ENCODE measurements around the gene EIF4ENIF1. TPM values are rescaled to one million over a fixed set of nuclear protein-coding genes. Genes with fewer than 3 reads are reported as not detected.
"Not testable (repeated sequence)": the region's sequence is repeated elsewhere in the genome, so short reads cannot be mapped to it uniquely, and the experiment has no call there.

Gene EIF4ENIF1
- total RNA-seq, 1 donor: 13.4 TPM

GRCh38 chr22:31496735-31497146, 7.1 kb upstream of the EIF4ENIF1 start:
- TF ChIP-seq, protein P1, sequence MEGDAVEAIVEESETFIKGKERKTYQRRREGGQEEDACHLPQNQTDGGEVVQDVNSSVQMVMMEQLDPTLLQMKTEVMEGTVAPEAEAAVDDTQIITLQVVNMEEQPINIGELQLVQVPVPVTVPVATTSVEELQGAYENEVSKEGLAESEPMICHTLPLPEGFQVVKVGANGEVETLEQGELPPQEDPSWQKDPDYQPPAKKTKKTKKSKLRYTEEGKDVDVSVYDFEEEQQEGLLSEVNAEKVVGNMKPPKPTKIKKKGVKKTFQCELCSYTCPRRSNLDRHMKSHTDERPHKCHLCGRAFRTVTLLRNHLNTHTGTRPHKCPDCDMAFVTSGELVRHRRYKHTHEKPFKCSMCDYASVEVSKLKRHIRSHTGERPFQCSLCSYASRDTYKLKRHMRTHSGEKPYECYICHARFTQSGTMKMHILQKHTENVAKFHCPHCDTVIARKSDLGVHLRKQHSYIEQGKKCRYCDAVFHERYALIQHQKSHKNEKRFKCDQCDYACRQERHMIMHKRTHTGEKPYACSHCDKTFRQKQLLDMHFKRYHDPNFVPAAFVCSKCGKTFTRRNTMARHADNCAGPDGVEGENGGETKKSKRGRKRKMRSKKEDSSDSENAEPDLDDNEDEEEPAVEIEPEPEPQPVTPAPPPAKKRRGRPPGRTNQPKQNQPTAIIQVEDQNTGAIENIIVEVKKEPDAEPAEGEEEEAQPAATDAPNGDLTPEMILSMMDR (IDR thresholded peaks at IDR 0.05; ENCODE audit: extremely low read depth, low read depth, low read length): no peak
- peak overlapping the region; percentile 77 for H3K4me2 ChIP-seq (ENCODE audit: insufficient read depth, low read length)
- H3K79me2 ChIP-seq (ENCODE audit: insufficient read depth, low read length): peaks cover 21% of the 10 kb centered on the region
- no peaks in the 10 kb centered on the region for H4K20me1 ChIP-seq (ENCODE audit: insufficient read depth, low read length)
- DNase-seq (ENCODE audit: insufficient read length, low spot score, missing footprints): no peak
- peak overlapping the region; percentile 62 for H3K27ac ChIP-seq (ENCODE audit: low read depth, low read length)
- peak overlapping the region; percentile 98 for H3K4me3 ChIP-seq (ENCODE audit: insufficient read depth, low read length)
- H3K4me1 ChIP-seq (ENCODE audit: insufficient read depth, low read length): no peaks in the 10 kb centered on the region
- H2AFZ ChIP-seq (ENCODE audit: low read length): peak overlapping the region; percentile 99
- H3K27me3 ChIP-seq (ENCODE audit: insufficient read depth, low read length): no peaks in the 10 kb centered on the region
- H3K36me3 ChIP-seq (ENCODE audit: insufficient read depth, low read length): no peaks in the 10 kb centered on the region
- no peaks in the 10 kb centered on the region for H3K9me3 ChIP-seq (ENCODE audit: low read depth, low read length)

DNA sequence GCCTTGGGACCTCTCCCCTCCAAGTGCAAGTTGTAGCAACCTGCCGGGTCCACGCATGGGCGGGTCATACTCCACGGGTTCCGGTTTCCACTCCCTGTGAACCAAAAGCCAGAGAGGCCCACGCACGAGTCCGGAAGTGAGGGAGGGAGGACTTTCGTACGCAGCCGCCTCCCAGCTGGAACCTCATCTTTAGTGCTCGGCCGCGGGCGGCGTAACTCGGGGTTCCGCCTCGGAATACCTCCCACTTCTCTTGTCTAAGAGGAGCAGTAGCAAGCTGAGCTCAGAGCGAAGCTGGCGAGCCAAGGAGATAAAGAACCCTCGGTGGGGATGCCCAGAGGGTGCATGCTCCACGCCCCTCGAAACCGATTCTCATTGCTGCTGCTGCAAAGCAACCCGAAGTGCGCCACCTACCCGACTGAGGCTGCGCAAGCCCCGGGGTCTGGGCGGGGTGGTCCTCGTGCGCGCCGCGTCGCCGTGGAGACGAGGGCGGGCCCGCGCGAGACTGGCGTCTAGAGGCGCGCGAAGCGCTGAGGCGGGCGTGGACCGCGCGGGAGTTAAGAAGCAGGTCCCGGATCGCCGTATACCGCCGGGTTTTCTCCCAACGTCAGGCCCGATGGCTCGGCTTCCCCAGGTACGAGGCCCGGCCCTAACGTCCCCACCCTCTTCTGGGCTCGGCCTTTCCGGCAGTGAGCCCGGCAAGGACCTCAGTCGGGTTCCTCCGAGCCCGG, 6.5 kb upstream of the EIF4ENIF1 start, which contains the start of gene SFI1:
TSS of gene SFI1 (plus strand) at position 530 of the 728 bp plus-strand sequence. CDS start 11,749 bp downstream, outside the sequence.
- no peaks in the 10 kb centered on the region for H4K20me1 ChIP-seq (ENCODE audit: insufficient read depth, low read length)
- H3K4me3 ChIP-seq (ENCODE audit: insufficient read depth, low read length): peak within 1 kb of the TSS; percentile 98
- peak; percentile 98 for DNase-seq (ENCODE audit: insufficient read length, low spot score, missing footprints)
- H3K27me3 ChIP-seq (ENCODE audit: insufficient read depth, low read length): no peaks in the 10 kb centered on the region
- H3K27ac ChIP-seq (ENCODE audit: low read depth, low read length): peak within 1 kb of the TSS; percentile 62
- peaks cover 1% of the 10 kb centered on the region for H3K4me1 ChIP-seq (ENCODE audit: insufficient read depth, low read length)
- H3K4me2 ChIP-seq (ENCODE audit: insufficient read depth, low read length): peak within 1 kb of the TSS; percentile 77
- no peaks in the 10 kb centered on the region for H3K9me3 ChIP-seq (ENCODE audit: low read depth, low read length)
- TF ChIP-seq, protein P1 (IDR thresholded peaks at IDR 0.05; ENCODE audit: extremely low read depth, low read depth, low read length): peak; percentile 9
- peaks cover 25% of the 10 kb centered on the region for H3K79me2 ChIP-seq (ENCODE audit: insufficient read depth, low read length)
- peak within 1 kb of the TSS; percentile 99 for H2AFZ ChIP-seq (ENCODE audit: low read length)
- no peaks in the 10 kb centered on the region for H3K36me3 ChIP-seq (ENCODE audit: insufficient read depth, low read length)

DNA sequence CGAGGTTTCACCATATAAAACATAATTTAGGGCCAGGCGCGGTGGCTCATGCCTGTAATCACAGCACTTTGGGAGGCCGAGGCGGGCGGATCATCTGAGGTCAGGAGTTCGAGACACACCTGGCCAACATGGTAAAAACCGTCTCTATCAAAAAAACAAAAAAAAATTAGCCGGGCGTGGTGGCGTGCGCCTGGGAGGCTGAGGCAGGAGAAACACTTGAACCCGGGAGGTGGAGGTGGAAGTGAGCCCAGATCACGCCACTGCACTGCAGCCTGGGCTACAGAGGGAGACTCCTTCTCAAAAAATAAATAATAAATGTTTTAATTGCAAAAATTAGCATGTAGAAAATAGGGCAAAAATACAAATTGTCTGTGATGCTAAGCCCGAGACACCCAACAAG, 5.7 kb upstream of the EIF4ENIF1 start:
- H3K4me2 ChIP-seq (ENCODE audit: insufficient read depth, low read length): peak overlapping the region; percentile 77
- DNase-seq (ENCODE audit: insufficient read length, low spot score, missing footprints): no peak

GRCh38 chr22:31493355-31493754, 3.7 kb upstream of the EIF4ENIF1 start:
- H3K36me3 ChIP-seq (ENCODE audit: insufficient read depth, low read length); H4K20me1 ChIP-seq (ENCODE audit: insufficient read depth, low read length); H3K4me2 ChIP-seq (ENCODE audit: insufficient read depth, low read length); H3K4me3 ChIP-seq (ENCODE audit: insufficient read depth, low read length); H3K27me3 ChIP-seq (ENCODE audit: insufficient read depth, low read length); H3K27ac ChIP-seq (ENCODE audit: low read depth, low read length); H2AFZ ChIP-seq (ENCODE audit: low read length); DNase-seq (ENCODE audit: insufficient read length, low spot score, missing footprints); H3K9me3 ChIP-seq (ENCODE audit: low read depth, low read length): not testable (repeated sequence)
- Histone ChIP-seq H3K79me2 (ENCODE audit: insufficient read depth, low read length) (peaks cover 32% of the 10 kb centered on the region), H3K4me1 (ENCODE audit: insufficient read depth, low read length) (peaks cover 12% of the 10 kb centered on the region)

More for the DNA sequence above, 5.7 kb upstream of the EIF4ENIF1 start:
- no peak overlapping the region for H3K27ac ChIP-seq (ENCODE audit: low read depth, low read length)
- H3K36me3 ChIP-seq (ENCODE audit: insufficient read depth, low read length): no peaks in the 10 kb centered on the region
- H3K79me2 ChIP-seq (ENCODE audit: insufficient read depth, low read length): peaks cover 25% of the 10 kb centered on the region
- H3K4me1 ChIP-seq (ENCODE audit: insufficient read depth, low read length): peaks cover 8% of the 10 kb centered on the region
- H3K4me3 ChIP-seq (ENCODE audit: insufficient read depth, low read length): peak overlapping the region; percentile 98
- H3K9me3 ChIP-seq (ENCODE audit: low read depth, low read length): no peaks in the 10 kb centered on the region
- H4K20me1 ChIP-seq (ENCODE audit: insufficient read depth, low read length): no peaks in the 10 kb centered on the region
- no peaks in the 10 kb centered on the region for H3K27me3 ChIP-seq (ENCODE audit: insufficient read depth, low read length)
- TF ChIP-seq, protein P1 (IDR thresholded peaks at IDR 0.05; ENCODE audit: extremely low read depth, low read depth, low read length): no peak
- H2AFZ ChIP-seq (ENCODE audit: low read length): peak overlapping the region; percentile 99
